ENCODE measurements around the gene REST.
"Not testable (repeated sequence)": the region's sequence is repeated elsewhere in the genome, so short reads cannot be mapped to it uniquely, and the experiment has no call there.

The REST gene
- 40.2 to 168 (median 109) reads per million in 18 experiments for total RNA-seq

DNA sequence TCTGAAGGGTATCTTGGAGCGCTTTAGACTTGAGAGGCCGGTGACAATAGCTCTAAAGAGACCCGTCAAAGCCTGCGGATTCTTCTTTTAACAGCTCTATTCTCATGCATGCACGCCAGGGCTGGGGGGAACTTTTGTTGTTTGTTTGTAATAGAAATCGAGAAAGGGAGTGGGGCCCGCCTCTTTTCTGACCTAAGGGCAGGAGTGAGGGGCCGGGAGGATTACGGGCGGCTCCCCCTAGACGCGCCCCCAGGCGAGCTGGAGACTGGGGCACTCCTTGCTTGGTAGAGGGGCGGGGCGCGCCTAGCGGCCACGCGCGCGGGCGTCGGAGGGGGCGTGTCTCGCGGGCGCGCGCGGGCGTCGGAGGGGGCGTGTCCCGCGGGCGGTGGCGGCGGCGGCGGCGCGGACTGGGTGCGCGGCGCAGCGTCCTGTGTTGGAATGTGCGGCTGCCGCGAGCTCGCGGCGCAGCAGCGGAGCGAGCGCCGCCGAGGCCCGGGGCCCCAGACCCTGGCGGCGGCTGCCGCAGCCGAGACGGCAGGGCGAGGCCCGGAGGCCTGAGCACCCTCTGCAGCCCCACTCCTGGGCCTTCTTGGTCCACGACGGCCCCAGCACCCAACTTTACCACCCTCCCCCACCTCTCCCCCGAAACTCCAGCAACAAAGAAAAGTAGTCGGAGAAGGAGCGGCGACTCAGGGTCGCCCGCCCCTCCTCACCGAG, at the start of gene REST:
TSS of gene REST (plus strand) at position 412 of the 717 bp plus-strand sequence. CDS start 2,739 bp downstream, outside the sequence.
- DNase-seq = peak; percentile 58 to 81

- no peak for DNase-seq
These were observed 47.9 kb upstream of the REST start for GRCh38 chr4:56859841-56860240.

DNA sequence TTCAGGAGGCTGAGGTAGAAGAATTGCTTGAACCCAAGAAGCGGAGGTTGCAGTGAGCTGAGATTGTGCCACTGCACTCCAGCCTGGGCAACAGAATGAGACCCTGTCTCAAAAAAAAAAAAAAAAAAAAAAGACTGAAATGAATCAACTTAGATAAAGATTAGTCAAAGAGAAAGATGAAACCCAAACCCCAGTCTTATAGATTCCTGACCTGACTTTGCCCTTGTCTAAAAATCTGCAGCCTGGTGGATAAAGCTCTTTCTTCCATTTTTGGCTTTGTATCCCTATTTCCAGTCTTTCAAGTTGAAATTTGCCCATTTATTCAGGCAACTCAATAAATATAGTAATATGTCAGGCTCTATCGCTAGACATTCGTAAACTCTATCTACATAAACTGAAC, 46.9 kb upstream of the REST start:
- no peak for DNase-seq

DNA sequence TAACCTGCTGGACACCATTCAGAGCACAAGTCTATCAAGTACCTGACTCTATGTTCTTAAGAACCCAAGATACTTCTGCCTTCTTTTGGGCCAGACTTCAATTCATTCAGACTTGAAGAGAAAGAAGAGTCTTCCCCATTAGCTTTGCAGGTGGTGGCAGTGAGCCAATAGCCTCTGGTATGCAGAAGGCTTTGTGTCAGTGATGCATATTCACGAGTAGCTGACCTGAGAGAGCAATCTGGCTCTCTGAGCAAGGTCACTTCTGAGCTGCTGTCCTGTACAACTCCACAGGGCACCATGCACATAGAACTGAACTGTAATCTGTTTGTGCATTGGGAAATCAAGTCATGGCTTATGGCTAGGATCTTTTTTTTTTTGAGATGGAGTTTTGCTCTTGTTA, 46.3 kb upstream of the REST start:
- no peak for DNase-seq

DNA sequence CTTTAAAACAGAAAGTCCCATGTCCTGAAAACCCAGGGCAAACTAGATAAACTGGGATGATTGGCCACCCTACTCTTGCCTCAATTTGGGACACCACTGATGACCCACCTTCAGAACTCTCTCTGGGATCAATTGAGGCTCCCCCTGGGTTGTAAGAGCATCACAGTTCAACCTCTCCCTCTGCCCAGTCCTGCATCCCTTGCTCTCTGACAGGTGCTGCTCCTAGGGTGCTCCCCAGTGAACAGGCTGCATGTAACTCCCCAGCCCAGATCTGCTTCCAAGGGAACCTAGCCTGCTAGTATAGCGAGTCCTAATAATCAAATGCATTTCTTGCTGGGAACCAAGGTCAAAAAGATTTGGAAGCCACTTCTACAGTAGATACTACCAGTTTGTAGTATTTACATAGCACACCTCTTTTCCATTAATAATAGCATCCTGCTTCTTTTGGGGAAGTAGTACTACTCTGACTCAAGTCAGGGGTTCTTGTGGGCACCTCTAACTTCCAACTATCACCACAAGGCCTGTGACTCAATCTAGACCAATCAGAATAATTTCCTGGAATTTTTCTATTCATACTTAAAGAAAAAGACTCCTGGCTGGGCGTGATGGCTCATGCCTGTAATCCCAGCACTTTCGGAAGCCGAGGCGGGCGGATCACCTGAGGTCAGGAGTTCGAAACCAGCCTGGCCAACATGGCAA, 44.1 kb upstream of the REST start:
- peak; percentile 56 for DNase-seq

- no peak for DNase-seq
These were observed 36.8 kb upstream of the REST start for GRCh38 chr4:56870946-56871345.

DNA sequence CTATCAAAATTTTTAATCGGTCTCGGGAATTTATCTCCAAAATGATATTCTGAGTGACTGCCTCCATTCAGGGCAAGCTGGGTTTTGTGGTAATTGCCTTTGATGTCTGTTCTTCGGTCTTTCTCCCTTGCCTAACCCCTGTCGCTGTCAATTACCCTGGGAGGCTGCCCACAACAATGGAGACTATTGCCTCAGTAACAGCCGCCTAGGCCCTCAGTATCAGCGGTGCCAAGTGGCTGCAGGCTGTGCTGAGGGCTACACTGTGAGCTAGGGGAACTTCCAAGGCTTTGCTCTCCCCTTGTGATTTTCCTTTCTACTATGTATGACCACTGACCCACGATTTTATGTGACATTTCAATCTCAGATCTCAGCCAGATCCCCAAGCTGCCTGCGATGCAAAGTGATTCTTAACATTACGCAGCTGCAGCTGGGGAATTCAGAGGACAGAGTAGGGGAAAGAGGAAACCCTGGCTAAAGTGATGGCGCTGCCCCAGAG, 36.3 kb upstream of the REST start:
- no peak for DNase-seq

GRCh38 chr4:56874166-56874565, 33.5 kb upstream of the REST start:
- DNase-seq = no peak

DNA sequence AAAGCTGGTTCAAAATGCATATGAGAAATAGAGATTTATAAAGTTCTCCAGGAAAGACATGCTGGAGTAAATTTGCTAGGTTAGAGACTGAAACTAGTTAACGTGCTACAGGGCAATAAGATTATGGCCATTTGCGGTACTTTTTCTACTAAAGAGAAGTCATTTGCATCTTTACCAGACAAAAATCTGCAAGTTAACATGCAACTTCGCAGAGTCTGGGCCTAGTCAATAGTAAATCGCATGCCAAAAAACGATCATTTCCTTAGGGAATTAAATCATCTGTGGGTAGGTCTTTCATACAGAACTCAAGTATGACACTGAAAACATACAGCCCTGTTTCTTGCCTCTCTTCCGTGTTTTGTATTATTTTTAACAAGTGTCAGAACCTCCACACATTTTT, 32.8 kb upstream of the REST start:
- no peak for DNase-seq

DNA sequence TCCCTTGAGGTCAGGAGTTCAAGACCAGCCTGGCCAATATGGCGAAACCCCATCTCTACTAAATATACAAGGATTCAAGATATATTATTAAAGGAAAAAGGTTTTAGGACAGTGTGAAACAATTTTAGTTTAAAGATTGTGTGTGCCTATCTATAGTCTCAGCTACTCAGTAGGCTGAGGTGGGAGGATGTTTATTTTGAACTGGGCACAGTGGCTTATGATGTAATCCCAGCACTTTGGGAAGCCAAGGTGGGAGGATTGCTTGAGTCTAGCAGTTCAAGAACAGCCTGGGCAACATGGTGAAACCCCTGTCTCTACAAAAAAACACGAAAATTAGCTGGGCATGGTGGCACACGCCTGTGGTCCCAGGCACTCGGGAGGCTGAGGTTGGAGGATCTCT, 31.4 kb upstream of the REST start:
- DNase-seq = no peak

- DNase-seq = peak in 1 of 2 donors; percentile 24
These were observed 27.7 kb upstream of the REST start for GRCh38 chr4:56879996-56880395.

DNA sequence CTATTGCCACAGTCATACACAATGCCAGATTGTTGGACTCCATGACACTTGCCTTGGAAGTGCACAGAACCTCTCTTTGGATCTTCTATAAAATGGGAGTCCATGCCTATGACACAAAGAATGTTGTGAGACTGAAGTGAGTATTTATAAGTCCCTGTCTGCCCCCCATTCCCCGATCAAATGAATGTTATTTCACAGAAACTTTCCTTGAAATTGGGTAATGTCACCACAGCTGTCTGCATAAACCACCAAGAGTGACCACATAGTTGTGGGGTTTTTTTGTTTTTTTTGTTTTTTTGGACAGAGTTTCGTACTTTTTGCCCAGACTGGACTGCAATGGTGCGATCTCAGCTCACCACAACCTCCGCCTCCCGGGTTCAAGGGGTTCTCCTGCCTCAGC, 27.1 kb upstream of the REST start:
- no peak for DNase-seq

GRCh38 chr4:56884511-56884910, 23.2 kb upstream of the REST start:
- not testable (repeated sequence) for DNase-seq

GRCh38 chr4:56892691-56893090, 15.0 kb upstream of the REST start:
- DNase-seq = peak in 1 of 2 donors; percentile 6

GRCh38 chr4:56897842-56898241, 9.9 kb upstream of the REST start:
- DNase-seq = not testable (repeated sequence)

GRCh38 chr4:56900186-56900585, 7.5 kb upstream of the REST start:
- not testable (repeated sequence) for DNase-seq

DNA sequence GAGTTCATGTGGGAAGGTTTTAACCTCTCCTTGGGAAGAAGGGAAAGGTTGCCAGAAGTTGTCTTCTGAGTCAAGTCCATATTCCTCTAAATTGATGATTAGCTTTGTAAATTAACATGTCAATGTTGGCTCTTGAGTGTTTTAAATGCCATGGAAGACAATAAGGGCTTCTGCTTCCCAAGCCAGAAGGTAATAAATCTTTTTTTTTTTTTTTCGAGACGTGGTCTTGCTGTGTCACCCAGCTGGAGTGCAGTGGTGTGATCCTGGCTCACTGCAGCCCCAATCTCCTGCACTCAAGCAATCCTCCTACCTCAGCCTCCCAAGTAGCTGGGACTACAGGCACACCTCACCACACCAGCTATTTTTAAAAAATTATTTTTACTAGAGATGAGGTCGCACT, 5.0 kb upstream of the REST start:
- no peak for DNase-seq

- no peak for DNase-seq
These were observed 1.9 kb upstream of the REST start for GRCh38 chr4:56905796-56906195.

- peak in 1 of 2 donors; percentile 43 for DNase-seq
These were observed 959 bp upstream of the REST start for GRCh38 chr4:56906489-56907393.

DNA sequence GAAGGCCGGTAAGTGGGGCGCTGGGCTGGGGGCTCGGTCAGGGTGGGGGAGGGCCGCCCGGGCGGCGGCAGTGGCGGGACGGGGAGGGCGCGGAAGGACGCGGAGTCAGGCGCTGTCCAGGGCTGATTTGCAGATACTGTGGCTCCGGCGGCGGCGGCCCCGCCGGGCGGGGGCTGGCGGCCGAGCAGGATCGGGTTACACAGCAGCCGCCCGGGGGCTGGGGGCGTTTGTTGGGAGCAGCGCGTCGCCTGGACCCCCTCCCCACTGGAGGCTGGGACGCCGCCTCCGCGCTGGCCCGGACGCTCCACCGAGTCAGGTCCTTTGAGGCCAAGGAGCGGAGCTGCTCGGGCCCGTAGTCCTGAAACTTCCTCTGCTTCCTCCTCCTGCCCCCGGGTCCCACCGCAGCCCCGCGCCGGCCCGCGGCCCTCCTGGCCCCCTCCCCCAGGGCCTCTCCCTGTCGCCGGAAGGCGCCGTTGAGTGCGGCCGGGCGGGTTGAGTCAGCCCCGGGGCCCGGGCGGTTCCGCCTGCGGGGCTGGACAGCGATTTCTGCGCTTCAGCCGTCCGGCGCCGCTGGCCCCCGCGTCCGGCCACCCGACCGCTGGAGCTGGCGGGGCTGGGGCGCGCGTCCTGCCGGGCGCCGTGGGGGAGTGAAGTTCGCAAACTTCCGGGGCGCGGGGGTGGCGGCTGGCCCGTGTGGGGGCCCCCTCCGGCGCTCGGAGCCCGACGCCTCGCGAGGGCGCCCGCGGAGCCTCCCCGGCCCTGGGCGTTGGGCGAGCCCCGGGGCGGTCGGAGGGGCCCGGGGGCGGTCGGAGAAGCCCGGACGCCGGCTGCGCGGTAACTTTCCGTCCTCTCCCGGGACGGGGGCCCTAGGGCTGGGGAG, 746 bp downstream of the REST start:
- DNase-seq = peak; percentile 59 to 82

- peak; percentile 61 to 68 for DNase-seq
These were observed 1.6 kb downstream of the REST start for GRCh38 chr4:56909086-56909894.
